HG02623 (cell line): ENCODE data around the gene UAP1L1.
"Not testable (repeated sequence)": the region's sequence is repeated elsewhere in the genome, so short reads cannot be mapped to it uniquely, and the experiment has no call there.

Experiments
- ATAC-seq: cut with Tn5 transposase; IDR thresholded peaks from one replicate; pipeline ENCODE4 v1.9.1; 2021; ENCODE audit warnings: moderate library complexity; ENCODE audit not compliant: unreplicated experiment

UAP1L1 gene

GRCh38 chr9:137077010-137077747 is at the start of gene UAP1L1:
Gene UAP1L1, plus strand, starts transcription at chr9:137077517. Its CDS starts 16 bp downstream, at chr9:137077533.
- ATAC-seq = peak; percentile 50

DNA sequence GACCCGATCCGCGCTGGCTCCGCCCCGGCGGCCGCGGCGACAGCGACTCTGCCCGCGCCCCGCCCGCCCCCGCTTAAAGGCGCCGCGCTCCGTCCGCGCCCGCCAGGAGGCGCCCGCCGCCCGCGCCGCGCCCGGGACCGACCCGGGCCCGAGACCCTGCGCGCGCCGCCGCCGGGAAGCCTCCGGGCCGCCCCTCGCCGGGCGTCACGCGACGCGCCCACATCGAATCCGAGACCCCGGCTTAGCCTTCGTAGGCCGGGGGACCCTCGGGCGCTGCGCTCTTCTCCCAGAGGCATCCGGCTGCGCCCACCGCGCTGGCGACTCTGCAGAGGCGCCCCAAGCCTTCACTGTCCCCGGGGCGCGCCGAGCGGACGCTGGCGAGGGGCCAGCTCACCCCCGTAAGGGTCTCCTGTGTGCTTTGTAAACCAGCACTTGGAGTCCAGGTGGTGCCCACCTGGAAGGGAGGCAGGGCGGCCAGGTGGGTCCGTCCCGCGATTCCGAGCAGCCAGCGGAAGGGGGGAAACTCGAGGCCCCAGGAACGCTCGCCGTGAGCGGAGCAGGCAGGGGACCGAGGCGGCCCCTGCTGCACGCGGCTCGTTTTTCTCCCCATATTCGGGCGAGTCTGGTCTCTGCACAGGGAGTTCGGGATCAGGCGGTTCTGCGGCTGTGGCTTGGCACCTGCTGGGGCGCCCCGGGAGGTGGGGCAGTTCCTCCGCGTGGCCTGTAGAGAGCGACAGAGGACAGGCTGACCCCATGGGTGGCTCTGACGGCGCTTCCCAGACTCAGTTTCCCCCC is 48.9 kb upstream of the UAP1L1 start:
- no peak for ATAC-seq

DNA sequence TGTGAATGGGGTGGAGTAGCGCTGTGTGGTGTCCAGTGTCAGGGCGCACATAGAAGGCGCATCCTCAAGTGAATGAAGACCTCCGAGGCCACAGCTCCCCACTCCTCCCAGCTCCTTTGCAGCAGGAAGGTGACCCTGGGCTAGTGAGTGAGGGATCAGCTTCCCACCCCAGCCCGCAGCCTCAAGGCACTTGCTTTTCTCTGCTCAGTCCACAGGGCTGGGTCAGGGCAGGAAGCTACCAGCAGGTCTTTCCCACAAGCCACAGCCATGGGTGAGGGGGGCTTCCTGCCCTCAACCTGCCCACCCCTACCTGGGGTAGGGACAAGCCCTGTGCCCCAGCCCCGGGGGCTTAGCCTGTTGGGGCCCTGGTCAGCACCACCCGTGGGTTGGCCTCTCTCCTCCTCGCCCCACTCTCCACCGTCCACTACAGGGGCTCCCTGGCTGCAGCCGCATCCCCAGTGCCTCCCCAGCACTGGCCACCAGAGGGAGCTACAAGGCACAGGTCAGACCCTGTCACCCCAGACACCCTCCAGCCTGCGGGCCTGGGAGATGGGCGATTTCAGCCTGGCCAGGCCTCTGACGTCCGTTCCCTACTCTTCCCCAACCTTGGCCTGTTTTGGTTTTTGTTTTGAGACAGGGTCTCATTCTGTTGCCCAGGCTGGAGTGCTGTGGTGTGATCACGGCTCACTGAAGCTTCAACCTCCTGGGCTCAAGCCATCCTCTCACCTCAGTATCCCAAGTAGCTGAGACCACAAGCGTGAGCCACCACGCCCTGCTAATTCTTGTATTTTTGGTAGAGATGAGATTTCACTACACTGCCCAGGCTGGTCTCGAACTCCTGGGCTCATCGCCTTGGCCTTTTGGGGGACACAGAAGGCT is 48.0 kb upstream of the UAP1L1 start:
- ATAC-seq = no peak

GRCh38 chr9:137030006-137030405 is 47.3 kb upstream of the UAP1L1 start:
- ATAC-seq = no peak

DNA sequence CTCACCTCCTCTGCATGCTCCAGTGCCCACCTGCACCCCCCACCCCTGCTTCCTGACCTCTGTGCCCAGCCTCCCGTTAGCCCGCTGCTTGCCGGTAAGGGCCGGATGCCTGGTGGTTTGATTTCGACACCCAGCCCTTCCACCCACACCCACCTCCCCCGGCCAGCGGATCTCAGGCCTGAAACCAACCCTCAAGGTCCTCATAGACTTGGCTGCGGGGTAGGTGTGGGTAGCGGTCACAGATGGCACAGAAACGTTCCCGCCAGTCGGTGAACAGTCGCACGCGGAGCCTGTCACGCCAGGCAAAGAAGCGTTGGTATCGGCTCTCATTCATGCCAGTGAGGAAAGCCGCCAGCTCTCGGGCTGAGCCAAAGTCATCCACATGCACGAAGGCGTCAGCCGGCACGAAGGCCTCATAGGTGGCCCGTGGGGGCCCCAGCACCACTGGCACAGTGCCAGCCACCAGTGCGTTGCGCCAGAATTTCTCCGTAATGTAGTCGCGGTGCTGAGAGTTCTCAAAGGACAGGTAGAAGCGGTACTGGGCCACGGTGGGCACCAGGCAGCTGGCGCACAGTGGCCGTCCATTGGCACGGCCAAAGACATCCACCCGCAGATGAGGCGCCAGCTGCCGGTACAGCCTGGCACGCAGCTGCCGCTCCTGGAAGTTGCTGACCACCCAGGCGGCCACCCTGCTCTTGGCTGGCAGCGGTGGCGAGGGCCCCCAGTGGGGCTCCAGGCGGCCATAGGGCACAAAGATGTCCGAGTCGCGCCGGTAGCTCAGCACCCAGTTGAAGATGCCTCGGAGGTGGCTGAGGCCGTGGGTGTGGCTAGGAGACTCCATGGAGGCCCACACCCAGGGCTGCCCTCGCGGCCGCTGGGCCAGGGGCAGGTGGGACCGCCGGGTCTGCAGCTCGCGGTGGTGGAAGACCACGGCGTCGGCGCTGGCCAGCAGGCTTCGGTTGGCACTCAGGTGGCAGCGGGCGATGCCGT is 46.5 kb upstream of the UAP1L1 start:
- ATAC-seq = no peak

DNA sequence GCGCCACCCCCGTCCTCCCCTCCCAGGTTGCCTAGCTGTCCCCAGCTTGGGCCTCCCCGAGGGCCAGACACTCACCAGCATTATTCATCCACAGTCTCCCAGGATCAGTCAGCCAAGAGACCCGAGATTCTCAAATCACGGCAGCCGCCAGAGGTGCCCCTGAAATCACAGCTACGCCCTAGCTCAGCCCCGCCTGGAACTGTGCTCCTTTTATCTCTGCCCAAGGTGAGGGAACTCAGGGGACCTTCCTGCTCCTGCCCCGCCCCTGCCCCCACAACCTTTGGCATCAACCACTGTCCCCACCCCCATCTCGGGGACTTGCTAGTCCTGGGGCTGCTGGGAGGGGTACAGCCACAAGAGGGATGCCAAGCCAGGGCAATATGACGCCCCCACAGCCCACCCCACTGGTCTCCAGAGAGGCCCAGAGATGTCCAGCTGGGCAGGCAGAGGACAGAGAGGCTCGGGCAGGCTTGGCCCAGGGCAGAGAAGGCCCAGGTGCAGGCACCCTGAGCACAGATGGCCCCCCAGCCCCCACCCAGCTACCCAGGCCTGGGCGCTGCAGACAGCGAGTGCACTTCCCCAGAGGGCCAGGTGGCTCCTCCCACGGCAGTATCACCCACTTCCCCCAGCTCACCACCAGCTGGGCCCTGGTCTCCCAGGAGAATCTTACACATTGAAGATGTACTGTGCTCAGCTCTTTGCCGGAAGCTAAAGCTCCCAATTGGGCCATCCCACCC is 45.2 kb upstream of the UAP1L1 start, which contains the start of gene FUT7:
Gene FUT7, minus strand, starts transcription at position 185 of the 737 bp plus-strand sequence. Its CDS starts 97 bp downstream, at position 88.
- no peak for ATAC-seq

GRCh38 chr9:137032858-137033257 is 44.5 kb upstream of the UAP1L1 start:
- no peak for ATAC-seq

DNA sequence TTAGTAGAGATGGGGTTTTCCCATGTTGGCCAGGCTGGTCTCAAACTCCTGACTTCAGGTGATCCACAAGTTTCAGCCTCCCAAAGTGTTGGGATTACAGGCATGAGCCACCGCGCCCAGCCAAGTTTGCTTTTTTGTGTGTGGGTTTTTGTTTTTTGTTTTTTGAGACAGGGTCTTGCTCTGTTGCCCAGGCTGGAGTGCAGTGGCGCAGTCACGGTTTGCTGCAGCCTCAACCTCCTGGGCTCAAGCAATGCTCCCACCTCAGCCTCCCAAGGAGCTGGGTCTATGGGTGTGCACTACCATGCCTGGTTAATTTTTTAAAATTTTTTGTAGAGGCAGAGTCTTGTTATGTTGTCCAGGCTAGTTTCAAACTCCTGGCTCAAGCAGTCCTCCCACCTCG is 43.8 kb upstream of the UAP1L1 start:
- not testable (repeated sequence) for ATAC-seq

- ATAC-seq = no peak
Observed at GRCh38 chr9:137034039-137034708, 43.1 kb upstream of the UAP1L1 start.

- ATAC-seq = peak; percentile 57
Observed at GRCh38 chr9:137034709-137035506, 42.4 kb upstream of the UAP1L1 start.

DNA sequence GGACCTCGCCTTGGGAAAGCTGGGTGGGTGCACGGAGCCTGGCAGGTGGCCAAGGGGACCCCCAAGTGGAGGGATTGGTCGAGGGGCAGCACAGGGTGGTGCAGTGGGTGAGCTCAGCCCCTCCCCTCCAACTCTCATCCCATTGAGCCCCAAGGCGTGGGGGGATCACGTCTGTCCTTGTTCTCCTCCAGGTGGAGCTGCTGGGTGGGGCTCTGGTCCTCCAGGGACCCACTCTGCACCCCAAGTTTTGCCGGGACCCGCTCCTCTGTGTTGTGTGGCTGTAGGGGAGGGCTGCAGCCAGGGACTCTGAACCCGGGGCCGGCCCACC is 41.8 kb upstream of the UAP1L1 start:
- no peak for ATAC-seq

DNA sequence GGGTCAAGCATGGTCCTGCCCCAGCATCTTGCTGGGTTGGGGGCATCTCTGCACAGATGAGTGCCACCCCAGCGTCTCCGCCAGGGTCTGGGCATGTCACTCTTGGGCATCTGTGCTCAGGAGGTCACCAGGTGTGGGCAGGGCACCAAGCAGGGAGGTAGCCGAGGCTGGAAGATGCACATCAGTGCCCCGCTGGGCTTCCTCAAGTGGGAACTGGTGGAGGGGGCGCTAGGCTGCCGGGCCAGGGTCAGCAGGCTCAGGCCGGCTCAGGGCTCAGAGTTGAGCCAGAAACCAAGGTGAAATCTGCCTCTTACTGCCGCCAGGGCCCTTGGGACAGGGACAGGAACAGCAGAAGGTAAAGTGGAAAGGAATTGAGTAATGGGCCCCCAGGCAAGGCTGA is 41.4 kb upstream of the UAP1L1 start:
- no peak for ATAC-seq

- no peak for ATAC-seq
Observed at GRCh38 chr9:137037035-137037434, 40.3 kb upstream of the UAP1L1 start.

DNA sequence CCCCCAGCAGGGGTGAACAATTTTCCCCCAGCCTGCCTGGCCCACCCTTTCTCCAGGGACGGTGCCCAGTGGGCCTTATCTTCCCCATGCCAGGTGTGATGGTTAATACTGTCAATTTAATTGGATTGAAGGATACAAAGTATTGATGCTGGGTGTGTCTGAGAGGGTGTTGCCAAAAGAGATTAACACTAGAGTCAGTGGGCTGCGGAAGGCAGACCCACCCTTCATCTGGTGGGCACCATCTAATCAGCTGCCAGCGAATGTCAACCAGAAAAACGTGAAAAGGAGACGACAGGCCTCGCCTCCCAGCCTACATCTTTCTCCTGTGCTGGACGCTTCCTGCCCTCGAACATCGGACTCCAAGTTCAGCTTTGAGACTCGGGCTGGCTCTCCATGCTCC is 39.8 kb upstream of the UAP1L1 start:
- no peak for ATAC-seq

DNA sequence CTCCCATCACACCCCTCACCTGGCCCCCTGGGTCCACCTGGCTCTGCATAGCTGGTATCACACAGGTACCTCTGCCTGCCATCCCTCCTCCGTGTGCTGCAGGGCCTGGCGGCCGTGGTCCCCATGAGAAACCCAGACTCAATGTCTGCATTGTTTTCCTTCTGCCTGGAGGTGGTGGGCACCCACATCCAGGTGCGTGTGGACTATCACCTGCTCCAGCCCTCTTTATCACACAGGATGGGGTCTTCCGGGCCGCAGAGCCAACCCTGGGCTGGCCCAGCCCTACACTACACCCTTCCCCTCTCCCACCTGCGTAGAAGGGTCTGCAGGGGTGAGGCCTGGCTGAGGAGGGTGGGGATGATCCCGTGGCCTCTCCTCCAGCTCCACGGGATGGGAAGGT is 38.4 kb upstream of the UAP1L1 start:
- ATAC-seq = no peak

DNA sequence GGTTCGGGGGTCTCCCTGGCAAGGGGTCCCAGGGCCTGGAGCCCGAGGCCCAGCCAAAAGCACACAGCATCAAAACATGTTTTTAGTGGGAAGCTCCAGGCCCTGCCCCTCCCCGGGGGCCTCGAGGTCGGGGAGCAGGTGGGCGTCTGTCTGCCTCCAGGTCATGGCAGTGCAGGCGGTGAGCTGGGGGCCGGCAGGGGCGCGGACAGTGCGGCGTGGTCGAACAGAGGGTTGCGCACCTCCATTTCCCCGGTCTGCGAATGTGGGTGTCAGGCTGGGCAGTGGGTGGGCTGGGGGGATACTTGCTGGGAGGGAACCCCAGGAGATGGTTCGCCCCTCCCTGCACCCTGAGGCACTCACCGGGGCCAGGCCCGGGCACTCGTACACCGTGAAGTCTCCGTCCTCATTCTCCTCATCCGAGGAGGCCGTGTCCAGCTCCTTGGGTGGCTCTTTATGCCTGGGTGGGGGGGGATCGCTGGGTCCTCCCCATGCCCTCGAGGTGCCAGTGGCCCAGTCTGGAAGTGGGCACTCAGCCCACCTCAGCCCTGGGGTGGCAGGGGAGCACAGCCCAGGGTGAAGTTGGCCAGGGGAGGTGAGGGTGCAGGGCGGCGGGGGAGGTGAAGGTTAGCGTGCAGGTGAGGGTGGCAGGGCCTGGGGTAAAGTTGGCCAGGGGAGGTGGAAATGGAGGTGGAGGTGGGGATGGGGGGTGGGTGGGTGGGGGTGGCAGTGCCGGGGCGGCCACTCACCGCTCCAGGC is 37.5 kb upstream of the UAP1L1 start:
- ATAC-seq = no peak

DNA sequence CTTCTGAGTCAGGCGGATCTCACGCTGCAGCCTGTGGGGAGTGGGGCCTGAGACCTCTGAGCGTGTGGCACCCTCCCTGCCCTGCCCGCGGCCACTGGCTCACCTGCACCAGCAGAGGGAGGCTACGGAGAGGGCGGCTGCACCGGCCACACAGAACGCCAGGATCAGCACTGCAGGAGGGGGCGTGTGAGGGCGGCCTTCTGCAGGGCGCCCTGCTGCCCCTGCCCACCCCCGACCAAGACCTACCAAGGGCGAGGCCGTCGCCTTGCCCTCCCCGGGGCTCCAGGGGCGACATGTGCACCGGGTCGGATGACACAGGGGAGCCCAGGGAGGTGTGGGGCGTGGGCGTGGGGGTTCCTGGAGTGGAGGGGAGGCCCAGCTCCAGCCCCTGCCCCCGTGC is 36.7 kb upstream of the UAP1L1 start:
- no peak for ATAC-seq
